Measurements from ENCODE around the gene PKIG. TPM values are rescaled to one million over a fixed set of nuclear protein-coding genes. Genes with fewer than 3 reads are reported as not detected.

Gene PKIG
- total RNA-seq, 2 donors from 2014 or later: 61.5 to 77.6 TPM

DNA sequence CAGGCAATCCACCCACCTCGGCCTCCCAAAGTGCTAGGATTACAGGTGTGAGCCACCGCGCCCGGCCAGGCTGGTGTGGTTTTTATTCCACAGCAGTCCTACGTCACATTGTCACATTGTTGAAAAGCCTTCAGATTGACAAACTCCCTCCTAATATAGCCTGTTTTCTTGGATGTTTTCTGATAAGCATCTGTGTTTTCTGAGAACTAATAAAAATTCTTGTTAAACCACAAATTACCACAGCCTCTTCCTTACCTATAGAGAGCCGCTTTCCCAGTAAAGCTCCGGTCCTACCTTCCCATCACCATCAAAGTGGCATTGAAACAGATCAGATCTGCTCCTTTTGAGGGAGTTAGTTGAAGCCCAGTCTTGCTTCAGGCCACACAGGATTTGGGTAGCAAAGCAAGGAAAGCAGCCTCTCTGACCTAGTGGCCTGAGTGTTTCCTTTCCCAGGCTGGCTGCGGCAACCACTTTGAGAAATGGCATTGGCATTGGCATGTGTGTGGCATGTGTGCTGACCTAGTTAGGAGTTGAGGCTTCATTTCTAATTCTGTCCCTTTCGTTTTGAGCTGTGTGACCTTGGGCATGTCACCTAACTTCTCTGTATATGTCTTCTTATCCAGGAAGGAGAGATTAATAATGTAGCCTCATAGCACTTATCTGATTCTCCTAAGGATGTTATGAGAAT is 1.7 kb upstream of the PKIG start:
- H3K36me3 Mint-ChIP-seq (ENCODE audit: low read depth): peaks cover 5% of the 10 kb centered on the region
- Histone ChIP-seq H3K27ac (ENCODE audit: low read depth, low read length) (no peak overlapping the region), H3K9ac (ENCODE audit: extremely low read depth, low read length, poor library complexity, severe bottlenecking) (no peak overlapping the region), H3K9me3 (ENCODE audit: control insufficient read depth, low read length) (no peaks in the 10 kb centered on the region), H3K4me3 (ENCODE audit: low read length) (no peak overlapping the region), H3K36me3 (ENCODE audit: control insufficient read depth, insufficient read depth, low read length) (peaks cover 11% of the 10 kb centered on the region), H3K4me1 (ENCODE audit: control insufficient read depth, insufficient read depth, low read length) (no peaks in the 10 kb centered on the region), H3K27me3 (ENCODE audit: control insufficient read depth, insufficient read depth, low read length, poor library complexity, severe bottlenecking) (no peaks in the 10 kb centered on the region)
- WGBS, 2 experiments (ENCODE audit: insufficient coverage in 1 of 2, insufficient read length in 1 of 2): 94 to 100% methylated on average over 2 to 9 of the region's 9 CpGs
- no peak for DNase-seq
- H3K27me3 Mint-ChIP-seq (ENCODE audit: insufficient read depth): no peaks in the 10 kb centered on the region
- no peak overlapping the region for H3K4me3 Mint-ChIP-seq
- peaks cover 2% of the 10 kb centered on the region for H3K9me3 Mint-ChIP-seq
- TF ChIP-seq, protein P1, sequence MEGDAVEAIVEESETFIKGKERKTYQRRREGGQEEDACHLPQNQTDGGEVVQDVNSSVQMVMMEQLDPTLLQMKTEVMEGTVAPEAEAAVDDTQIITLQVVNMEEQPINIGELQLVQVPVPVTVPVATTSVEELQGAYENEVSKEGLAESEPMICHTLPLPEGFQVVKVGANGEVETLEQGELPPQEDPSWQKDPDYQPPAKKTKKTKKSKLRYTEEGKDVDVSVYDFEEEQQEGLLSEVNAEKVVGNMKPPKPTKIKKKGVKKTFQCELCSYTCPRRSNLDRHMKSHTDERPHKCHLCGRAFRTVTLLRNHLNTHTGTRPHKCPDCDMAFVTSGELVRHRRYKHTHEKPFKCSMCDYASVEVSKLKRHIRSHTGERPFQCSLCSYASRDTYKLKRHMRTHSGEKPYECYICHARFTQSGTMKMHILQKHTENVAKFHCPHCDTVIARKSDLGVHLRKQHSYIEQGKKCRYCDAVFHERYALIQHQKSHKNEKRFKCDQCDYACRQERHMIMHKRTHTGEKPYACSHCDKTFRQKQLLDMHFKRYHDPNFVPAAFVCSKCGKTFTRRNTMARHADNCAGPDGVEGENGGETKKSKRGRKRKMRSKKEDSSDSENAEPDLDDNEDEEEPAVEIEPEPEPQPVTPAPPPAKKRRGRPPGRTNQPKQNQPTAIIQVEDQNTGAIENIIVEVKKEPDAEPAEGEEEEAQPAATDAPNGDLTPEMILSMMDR (conservative IDR thresholded peaks at IDR 0.05): no peak
- H3K27ac Mint-ChIP-seq: no peak overlapping the region
- peaks cover 30% of the 10 kb centered on the region for H3K4me1 Mint-ChIP-seq

DNA sequence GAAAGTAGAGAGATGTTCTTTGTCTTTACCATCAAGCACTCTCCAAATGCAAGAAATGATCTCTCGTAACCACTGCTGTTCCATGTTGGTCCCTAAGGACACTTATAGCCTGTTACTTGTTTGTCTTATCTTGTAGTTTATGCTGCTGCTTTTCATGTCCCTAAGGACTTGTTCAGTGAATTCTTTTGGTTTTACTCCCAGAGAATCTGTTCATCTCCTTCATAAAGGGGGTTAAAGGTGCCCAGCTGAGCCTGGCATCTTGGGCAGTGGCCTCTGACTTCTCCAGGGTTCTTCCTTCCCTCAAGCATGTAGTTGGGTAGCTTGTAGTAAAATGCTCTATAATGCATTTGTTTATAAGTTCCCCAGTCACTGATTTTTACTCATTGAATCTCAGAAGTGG is 864 bp upstream of the PKIG start:
- peaks cover 2% of the 10 kb centered on the region for H3K9me3 Mint-ChIP-seq
- no peaks in the 10 kb centered on the region for H3K27me3 Mint-ChIP-seq (ENCODE audit: insufficient read depth)
- H3K27me3 ChIP-seq (ENCODE audit: control insufficient read depth, insufficient read depth, low read length, poor library complexity, severe bottlenecking): no peaks in the 10 kb centered on the region
- peaks cover 11% of the 10 kb centered on the region for H3K36me3 ChIP-seq (ENCODE audit: control insufficient read depth, insufficient read depth, low read length)
- no peak overlapping the region for H3K4me3 ChIP-seq (ENCODE audit: low read length)
- no peak overlapping the region for H3K27ac Mint-ChIP-seq
- TF ChIP-seq, protein P1 (conservative IDR thresholded peaks at IDR 0.05): no peak
- H3K27ac ChIP-seq (ENCODE audit: low read depth, low read length): no peak overlapping the region
- no peaks in the 10 kb centered on the region for H3K9me3 ChIP-seq (ENCODE audit: control insufficient read depth, low read length)
- H3K4me3 Mint-ChIP-seq: no peak overlapping the region
- H3K9ac ChIP-seq (ENCODE audit: extremely low read depth, low read length, poor library complexity, severe bottlenecking): no peak overlapping the region
- peaks cover 30% of the 10 kb centered on the region for H3K4me1 Mint-ChIP-seq
- DNase-seq: no peak
- peaks cover 5% of the 10 kb centered on the region for H3K36me3 Mint-ChIP-seq (ENCODE audit: low read depth)
- no peaks in the 10 kb centered on the region for H3K4me1 ChIP-seq (ENCODE audit: control insufficient read depth, insufficient read depth, low read length)
- 100% methylated on average over 1 of the region's 1 CpG; no CpG with 5 or more reads in 1 of the 2 experiments for WGBS, 2 experiments (ENCODE audit: insufficient coverage in 1 of 2, insufficient read length in 1 of 2)

DNA sequence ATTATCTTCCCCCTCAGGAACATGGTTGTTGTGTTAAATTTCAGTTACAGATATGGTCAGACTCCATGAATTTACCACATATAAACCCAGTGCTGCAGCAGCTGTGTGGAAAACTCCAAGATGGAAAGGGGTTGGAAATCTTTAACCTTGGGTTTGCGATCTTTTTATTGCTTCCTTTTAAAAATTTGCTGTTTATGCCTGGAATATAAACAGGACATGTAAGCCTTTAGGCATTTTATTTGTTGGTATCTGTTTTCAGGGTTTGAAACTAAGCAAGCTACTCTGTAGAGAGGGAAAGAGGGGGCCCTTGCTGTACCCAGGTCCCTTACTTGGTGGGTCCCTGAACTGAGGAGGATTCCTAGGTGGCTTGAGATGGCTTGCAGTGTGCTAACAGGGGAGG is 778 bp downstream of the PKIG start:
- Histone ChIP-seq H3K9me3 (ENCODE audit: control insufficient read depth, low read length) (no peaks in the 10 kb centered on the region), H3K4me1 (ENCODE audit: control insufficient read depth, insufficient read depth, low read length) (no peaks in the 10 kb centered on the region), H3K27ac (ENCODE audit: low read depth, low read length) (no peak overlapping the region), H3K9ac (ENCODE audit: extremely low read depth, low read length, poor library complexity, severe bottlenecking) (no peak overlapping the region), H3K27me3 (ENCODE audit: control insufficient read depth, insufficient read depth, low read length, poor library complexity, severe bottlenecking) (no peaks in the 10 kb centered on the region), H3K4me3 (ENCODE audit: low read length) (no peak overlapping the region), H3K36me3 (ENCODE audit: control insufficient read depth, insufficient read depth, low read length) (no peaks in the 10 kb centered on the region)
- TF ChIP-seq, protein P1 (conservative IDR thresholded peaks at IDR 0.05): no peak
- 93 to 100% methylated on average over 1 of the region's 1 CpG for WGBS, 2 experiments (ENCODE audit: insufficient coverage in 1 of 2, insufficient read length in 1 of 2)
- Mint-ChIP-seq H3K27ac (no peak overlapping the region), H3K4me1 (peaks cover 28% of the 10 kb centered on the region), H3K36me3 (ENCODE audit: low read depth) (no peaks in the 10 kb centered on the region), H3K4me3 (no peak overlapping the region), H3K9me3 (peaks cover 2% of the 10 kb centered on the region), H3K27me3 (ENCODE audit: insufficient read depth) (no peaks in the 10 kb centered on the region)
- no peak for DNase-seq
